Ovary (tissue), 9 donors: ENCODE results near the gene HERPUD1. TPM values are rescaled to one million over a fixed set of nuclear protein-coding genes. Genes with fewer than 3 reads are reported as not detected.
"Not testable (repeated sequence)": the region's sequence is repeated elsewhere in the genome, so short reads cannot be mapped to it uniquely, and the experiment has no call there.

ENCODE experiments used
- DNase-seq, 5 donors: peaks; one replicate each; pipeline ENCODE4 v3.0.0-alpha.2; 2019 to 2020
- H3K27ac ChIP-seq, 2 donors: fragments of 200-600 bp; one replicate each; pipeline versions ENCODE4 v1.5.1 to v1.8.0; 2019 to 2022
- H3K27me3 ChIP-seq: fragments of 200-600 bp; one replicate; pipeline ENCODE4 v1.8.0; 2022
- H3K36me3 ChIP-seq: fragments of 200-600 bp; sonication (generic); one replicate; pipeline ENCODE4 v1.5.1; 2019
- H3K4me1 ChIP-seq: one replicate; pipeline ENCODE4 v1.8.1; 2013; ENCODE audit warnings: mild to moderate bottlenecking, moderate library complexity; ENCODE audit not compliant: insufficient read depth
- H3K4me3 ChIP-seq: fragments of 200-600 bp; sonication (generic); one replicate; pipeline ENCODE4 v1.5.1; 2017
- H3K9me3 ChIP-seq, 2 donors: fragments of 200-600 bp in 1 of 2; sonication (generic) in 1 of 2; one replicate each; pipeline versions ENCODE4 v1.5.1 to v1.8.1; 2013 to 2019; ENCODE audit warnings: mild to moderate bottlenecking in 1 of 2, moderate library complexity in 1 of 2
- EP300 ChIP-seq: sonication (generic); formaldehyde crosslinking; IDR thresholded peaks from one replicate; pipeline ENCODE4 v1.6.1; 2017; ENCODE audit warnings: antibody characterized with exemption
- POLR2A ChIP-seq: fragments of 450-650 bp; IDR thresholded peaks from one replicate; pipeline ENCODE4 v1.6.1; 2017; ENCODE audit warnings: antibody characterized with exemption, mild to moderate bottlenecking, moderate library complexity
- WGBS, 3 donors: extraction: QIAGEN DNeasy Blood & Tissue Kit in 1 of 3; methylation state at CpG; one replicate each; pipeline versions ENCODE4 v1.1.5 to v1.1.7; 2013 to 2017; 5-methylcytosine and 5-hydroxymethylcytosine counted together
- intact Hi-C, 4 donors: fragments of 100-400 bp; cut with DNase I; formaldehyde crosslinking; loops; one replicate each; pipeline versions ENCODE4 v1.11.0 to v1.15.1; 2022 to 2023
- polyA plus RNA-seq, 2 donors: library from polyadenylated mRNA; stranded (reverse); fragments of 200-250 nt in 1 of 2; fragments of 350-450 nt in 1 of 2; fragmentation: Illumina TruSeq in 1 of 2; extraction: RNeasy Lipid Tissue Mini Kit (QIAGEN cat#74804) in 1 of 2; gene quantifications; one replicate each; pipeline ENCODE4 v1.2.3, GENCODE V29; 2013 to 2014
- total RNA-seq, 7 donors: library from RNA; depleted of rRNA in 2 of 7; stranded (reverse); fragments of >200 nt in 2 of 7; fragmentation: NEBNext Ultra II Directional in 3 of 7; extraction: Animal tissue kit (Norgen Biotek cat#: 25700) in 3 of 7; gene quantifications; one replicate each; pipeline versions ENCODE4 v1.1.0 to v1.2.4, GENCODE V29; 2016 to 2023
- TF ChIP-seq, protein P1 (sequence below), 3 donors: fragments of 450-650 bp in 2 of 3; fragments of 200-600 bp in 1 of 3; IDR thresholded peaks; one replicate each; pipeline versions ENCODE4 v1.5.1 to v1.8.0; 2016 to 2022; ENCODE audit warnings: antibody characterized with exemption in 3 of 3, mild to moderate bottlenecking in 1 of 3
- donor health status: DM: no; HTN: no; CAD: no; lungs with moderate emphysema.
- donor health status: DM: no; HTN: no; CAD: no.
- donor health status: Bipolar disorder and iron deficiency.
- donor health status: DM: yes; HTN: yes; CAD: no.
- donor health status: DM: no; HTN: no; CAD: no.
- donor health status: DM: yes; HTN: yes; CAD: no.

HERPUD1 gene
- total and polyA plus RNA-seq, 9 donors = 95.4 to 299 (median 192) TPM

DNA sequence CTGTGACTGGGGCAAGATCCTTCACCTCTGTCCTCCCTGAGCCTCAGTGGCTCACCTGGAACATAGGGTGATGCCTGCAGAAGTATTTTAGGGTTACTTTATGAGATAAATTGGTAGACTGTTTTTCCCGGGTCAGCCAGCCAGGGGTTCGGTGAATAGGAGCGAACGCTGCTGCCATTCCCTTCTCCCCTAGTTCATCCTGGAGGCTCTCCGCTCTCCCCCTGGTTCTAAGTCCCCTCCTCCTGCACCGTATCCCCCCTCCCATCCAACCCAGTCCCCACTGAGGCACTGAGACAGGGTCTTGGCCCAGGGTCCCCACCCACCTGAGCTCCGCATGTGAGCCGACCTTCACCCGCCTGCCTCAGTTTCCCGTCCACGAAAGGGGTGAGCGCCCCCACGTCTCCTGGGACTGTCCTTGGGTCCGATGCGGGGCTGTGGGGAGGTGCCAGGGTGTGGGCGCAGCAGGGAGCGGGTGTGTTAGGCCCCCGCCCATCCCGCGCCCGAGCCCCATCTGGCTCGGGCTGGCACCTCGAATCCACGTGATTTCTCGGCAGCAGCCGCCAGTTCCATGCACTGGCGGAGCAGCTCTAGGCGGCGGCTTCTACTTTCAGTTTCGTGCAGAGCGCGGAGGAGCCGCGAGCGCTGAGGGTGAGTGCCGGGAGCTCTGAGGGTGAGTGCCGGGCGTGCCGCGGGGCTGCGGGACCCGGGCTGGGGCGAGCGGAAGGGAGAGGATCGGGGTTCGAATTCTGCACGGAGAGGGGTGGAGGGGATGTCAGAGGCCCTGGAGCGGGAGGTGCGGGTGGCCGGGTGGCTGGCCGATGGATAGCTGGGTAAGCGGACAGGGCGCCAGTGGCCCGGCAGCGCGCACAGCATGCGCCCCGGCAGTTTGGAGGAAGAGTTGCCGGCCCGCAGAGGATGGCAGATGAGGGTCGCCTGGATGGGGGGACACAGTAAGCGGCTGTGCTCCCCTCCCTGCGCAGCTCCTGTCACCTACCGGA lies 57.3 kb downstream of the HERPUD1 start, which contains the start of gene NLRC5:
TSS of gene NLRC5 (plus strand) at position 610 of the 998 bp plus-strand sequence. CDS start 31,156 bp downstream, outside the sequence.
- 2 to 3% (median 2%) methylated on average over 55 to 64 of the region's 64 CpGs for WGBS, 3 donors
- no peaks in the 10 kb centered on the region for H3K9me3 ChIP-seq
- peak; percentile 82 to 86 (median 84) for DNase-seq
- H3K36me3 ChIP-seq = no peaks in the 10 kb centered on the region
- no peaks in the 10 kb centered on the region for H3K27me3 ChIP-seq
- intact Hi-C loops = loop anchor here in 1 of 4 donors (5.0 kb wide), 1 partner anchor 382 kb away; the partner anchor contains the start of gene MT2A
- H3K27ac ChIP-seq = peak within 1 kb of the TSS; percentile 73 to 86
- TF ChIP-seq EP300 (peak; percentile 19), POLR2A (peak; percentile 54)
- TF ChIP-seq, protein P1, sequence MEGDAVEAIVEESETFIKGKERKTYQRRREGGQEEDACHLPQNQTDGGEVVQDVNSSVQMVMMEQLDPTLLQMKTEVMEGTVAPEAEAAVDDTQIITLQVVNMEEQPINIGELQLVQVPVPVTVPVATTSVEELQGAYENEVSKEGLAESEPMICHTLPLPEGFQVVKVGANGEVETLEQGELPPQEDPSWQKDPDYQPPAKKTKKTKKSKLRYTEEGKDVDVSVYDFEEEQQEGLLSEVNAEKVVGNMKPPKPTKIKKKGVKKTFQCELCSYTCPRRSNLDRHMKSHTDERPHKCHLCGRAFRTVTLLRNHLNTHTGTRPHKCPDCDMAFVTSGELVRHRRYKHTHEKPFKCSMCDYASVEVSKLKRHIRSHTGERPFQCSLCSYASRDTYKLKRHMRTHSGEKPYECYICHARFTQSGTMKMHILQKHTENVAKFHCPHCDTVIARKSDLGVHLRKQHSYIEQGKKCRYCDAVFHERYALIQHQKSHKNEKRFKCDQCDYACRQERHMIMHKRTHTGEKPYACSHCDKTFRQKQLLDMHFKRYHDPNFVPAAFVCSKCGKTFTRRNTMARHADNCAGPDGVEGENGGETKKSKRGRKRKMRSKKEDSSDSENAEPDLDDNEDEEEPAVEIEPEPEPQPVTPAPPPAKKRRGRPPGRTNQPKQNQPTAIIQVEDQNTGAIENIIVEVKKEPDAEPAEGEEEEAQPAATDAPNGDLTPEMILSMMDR (IDR thresholded peaks at IDR 0.05) = no peak
- H3K4me1 ChIP-seq = peaks cover 17% of the 10 kb centered on the region
- peak within 1 kb of the TSS; percentile 65 for H3K4me3 ChIP-seq

DNA sequence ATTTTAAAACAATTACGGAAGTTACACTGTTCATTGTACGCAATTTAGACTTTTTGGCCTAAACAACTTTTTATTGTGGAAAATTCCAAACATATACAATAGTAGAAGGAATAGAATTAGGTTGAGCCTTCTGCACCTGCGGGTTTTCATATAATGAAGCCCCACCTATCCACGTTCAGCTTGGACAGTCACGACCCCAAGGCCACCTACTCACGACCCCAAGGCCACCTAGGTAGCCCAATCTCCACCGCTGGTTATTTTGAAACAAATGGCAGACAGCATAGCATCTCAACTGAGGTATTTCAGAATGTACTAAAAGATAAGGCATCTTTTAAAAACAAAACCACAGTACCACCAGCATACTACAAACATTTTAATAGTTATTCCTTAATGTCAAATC lies 58.0 kb downstream of the HERPUD1 start:
- peaks cover 17% of the 10 kb centered on the region for H3K4me1 ChIP-seq
- H3K27me3 ChIP-seq = no peaks in the 10 kb centered on the region
- WGBS, 3 donors = 13 to 18% (median 17%) methylated on average over 7 of the region's 7 CpGs
- no peaks in the 10 kb centered on the region for H3K9me3 ChIP-seq
- TF ChIP-seq, protein P1 (IDR thresholded peaks at IDR 0.05) = no peak
- no peak for TF ChIP-seq EP300
- no peak for TF ChIP-seq POLR2A
- H3K36me3 ChIP-seq = no peaks in the 10 kb centered on the region
- intact Hi-C loops = loop anchor here in 1 of 4 donors (5.0 kb wide), 2 partner anchors 383 to 803 kb away; partner anchors contain the start of gene MT2A
- DNase-seq = no peak
- H3K4me3 ChIP-seq = peak overlapping the region; percentile 65
- peak overlapping the region; percentile 73 to 86 for H3K27ac ChIP-seq

DNA sequence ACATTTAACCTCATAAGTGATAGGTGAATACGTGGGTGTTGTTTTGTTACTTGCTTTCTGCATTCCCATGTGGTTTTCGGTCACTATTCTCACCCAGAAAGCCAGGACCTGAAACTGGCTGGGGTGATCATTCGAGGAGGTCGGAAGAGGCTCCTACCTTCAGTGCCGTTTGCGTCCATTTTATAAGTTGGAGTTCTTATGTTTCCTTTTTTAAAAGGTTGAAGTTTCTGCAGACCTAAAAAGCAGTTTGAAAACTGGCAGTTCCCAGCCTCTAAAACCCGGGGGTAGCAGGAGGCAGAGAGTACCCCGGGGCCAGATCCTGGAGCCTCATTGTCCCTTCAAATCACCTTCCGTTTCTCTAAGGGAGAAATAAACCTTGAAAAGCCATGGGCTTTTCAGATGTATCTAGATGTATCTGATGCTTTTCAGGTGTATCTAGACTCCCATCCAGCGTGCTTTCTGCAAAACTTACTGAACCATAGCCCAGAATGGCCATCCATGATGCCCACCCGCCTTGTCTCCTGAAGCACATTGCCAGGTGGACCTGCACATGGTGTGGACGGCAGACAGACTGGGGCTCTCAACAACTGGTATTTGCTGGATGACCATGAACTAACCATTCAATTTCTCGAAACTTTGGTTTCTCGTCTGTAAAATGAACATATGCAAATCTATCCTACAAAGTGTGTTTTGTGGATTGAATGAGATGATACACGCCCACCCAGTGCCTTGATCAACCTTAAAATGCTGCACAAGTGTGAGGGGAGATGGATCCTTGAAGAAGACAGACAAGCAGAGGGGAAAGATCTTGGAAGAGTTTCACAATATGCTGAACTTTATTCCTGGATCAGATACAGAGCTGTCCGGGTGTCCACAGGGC lies 58.7 kb downstream of the HERPUD1 start:
- Histone ChIP-seq H3K27me3 (no peaks in the 10 kb centered on the region), H3K4me1 (peaks cover 17% of the 10 kb centered on the region), H3K9me3 (no peaks in the 10 kb centered on the region), H3K27ac (no peak overlapping the region), H3K36me3 (no peaks in the 10 kb centered on the region), H3K4me3 (peak overlapping the region; percentile 65)
- 73 to 80% (median 74%) methylated on average over 16 of the region's 16 CpGs for WGBS, 3 donors
- DNase-seq = no peak
- intact Hi-C loops = loop anchor here in 1 of 4 donors (5.0 kb wide), 1 partner anchor 803 kb away; no protein-coding TSS in a partner anchor
- TF ChIP-seq, protein P1 (IDR thresholded peaks at IDR 0.05) = no peak
- TF ChIP-seq POLR2A = no peak
- TF ChIP-seq EP300 = no peak

DNA sequence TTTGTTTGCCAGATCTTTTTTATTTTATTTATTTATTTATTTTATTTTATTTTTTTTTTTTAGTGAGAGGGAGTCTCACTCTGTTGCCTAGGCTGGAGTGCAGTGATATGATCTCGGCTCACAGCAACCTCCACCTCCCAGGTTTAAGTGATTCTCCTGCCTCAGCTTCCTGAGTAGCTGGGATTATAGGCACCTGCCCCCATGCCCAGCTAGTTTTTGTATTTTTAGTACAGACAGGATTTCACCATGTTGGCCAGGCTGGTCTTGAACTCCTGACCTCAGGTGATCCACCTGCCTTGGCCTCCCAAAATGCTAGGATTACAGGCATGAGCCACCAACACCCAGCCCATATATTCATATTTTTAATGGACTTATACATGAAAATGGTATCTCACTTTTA lies 60.5 kb downstream of the HERPUD1 start:
- not testable (repeated sequence) for H3K27ac ChIP-seq, DNase-seq
- H3K4me1 ChIP-seq = peaks cover 15% of the 10 kb centered on the region

More for the DNA sequence above, 60.5 kb downstream of the HERPUD1 start:
- not testable (repeated sequence) for H3K4me3 ChIP-seq, H3K36me3 ChIP-seq, H3K9me3 ChIP-seq, H3K27me3 ChIP-seq
- intact Hi-C loops = loop anchor here in 1 of 4 donors (5.0 kb wide), 1 partner anchor 805 kb away; no protein-coding TSS in a partner anchor
- WGBS, 3 donors = 92 to 100% (median 97%) methylated on average over 1 of the region's 1 CpG
